ENCODE data around the gene DNASE1.

DNASE1 gene

GRCh38 chr16:3669082-3669481 is 14.6 kb downstream of the DNASE1 start:
- H3K4me3 ChIP-seq (replicated peaks; ENCODE audit: low read depth, low read length): no peak overlapping the region
- DNase-seq (ENCODE audit: extremely low read depth, low read depth): no peak
- no peak for TF ChIP-seq CTCF (IDR thresholded peaks at IDR 0.05; ENCODE audit: low read depth, low read length, missing control alignments)

GRCh38 chr16:3670711-3671110 is 16.2 kb downstream of the DNASE1 start:
- H3K4me3 ChIP-seq (replicated peaks; ENCODE audit: low read depth, low read length): no peak overlapping the region
- no peak for TF ChIP-seq CTCF (IDR thresholded peaks at IDR 0.05; ENCODE audit: low read depth, low read length, missing control alignments)
- no peak for DNase-seq (ENCODE audit: extremely low read depth, low read depth)

GRCh38 chr16:3671424-3671823 is 16.9 kb downstream of the DNASE1 start:
- H3K4me3 ChIP-seq (replicated peaks; ENCODE audit: low read depth, low read length): no peak overlapping the region
- DNase-seq (ENCODE audit: extremely low read depth, low read depth): no peak
- no peak for TF ChIP-seq CTCF (IDR thresholded peaks at IDR 0.05; ENCODE audit: low read depth, low read length, missing control alignments)

- no peak for TF ChIP-seq CTCF (IDR thresholded peaks at IDR 0.05; ENCODE audit: low read depth, low read length, missing control alignments)
- DNase-seq (ENCODE audit: extremely low read depth, low read depth): no peak
- H3K4me3 ChIP-seq (replicated peaks; ENCODE audit: low read depth, low read length): no peak overlapping the region
These were observed 18.1 kb downstream of the DNASE1 start for GRCh38 chr16:3672571-3673041.

GRCh38 chr16:3673201-3673600 is 18.7 kb downstream of the DNASE1 start:
- H3K4me3 ChIP-seq (replicated peaks; ENCODE audit: low read depth, low read length): no peak overlapping the region
- no peak for TF ChIP-seq CTCF (IDR thresholded peaks at IDR 0.05; ENCODE audit: low read depth, low read length, missing control alignments)
- no peak for DNase-seq (ENCODE audit: extremely low read depth, low read depth)

GRCh38 chr16:3673676-3674377 is 19.3 kb downstream of the DNASE1 start:
- no peak for TF ChIP-seq CTCF (IDR thresholded peaks at IDR 0.05; ENCODE audit: low read depth, low read length, missing control alignments)
- no peak for DNase-seq (ENCODE audit: extremely low read depth, low read depth)
- no peak overlapping the region for H3K4me3 ChIP-seq (replicated peaks; ENCODE audit: low read depth, low read length)
